K562 (cell line): ENCODE measurements around the gene ZC3H18. TPM values are rescaled to one million over a fixed set of nuclear protein-coding genes. Genes with fewer than 3 reads are reported as not detected.

ENCODE experiments used
- MYC ChIP-seq, 2 experiments: fragments of 250-450 bp in 1 of 2; sonication (Bioruptor Pico) in 1 of 2; IDR thresholded peaks; 2 replicates each; pipeline versions ENCODE4 v1.5.1 to v1.6.1; 2012 to 2021; ENCODE audit warnings: low read depth in 2 of 2, borderline replicate concordance in 1 of 2, improper control_type of control experiment in 1 of 2, low read length in 1 of 2, mild to moderate bottlenecking in 1 of 2, moderate library complexity in 1 of 2
- ZNF124 ChIP-seq: sonication (generic); formaldehyde crosslinking; IDR thresholded peaks from 2 replicates; pipeline ENCODE4 v1.8.1; 2022; ENCODE audit warnings: missing genetic modification reagents
- ZNF41 ChIP-seq: fragments of 250-450 bp; sonication (Bioruptor Pico); conservative IDR thresholded peaks from 2 replicates; pipeline ENCODE4 v1.4.0; 2020; ENCODE audit warnings: mild to moderate bottlenecking
- polyA plus RNA-seq, 8 experiments: library from polyadenylated mRNA; depleted of rRNA in 4 of 8; stranded (reverse) in 5 of 8; unstranded in 3 of 8; fragments of >200 nt; fragmentation: Nextera tagmentation in 2 of 8; fragmentation: Illumina TruSeq in 1 of 8; extraction: Ambion mirVana in 2 of 8; extraction: Trizol in 1 of 8; gene quantifications; 2 replicates each; pipeline versions ENCODE4 v1.2.1 to v1.2.3, GENCODE V29; 2011 to 2014; ENCODE audit warnings: inconsistent platforms in 1 of 8, missing spikeins in 1 of 8
- total RNA-seq, 7 experiments: library from RNA; depleted of rRNA in 6 of 7; stranded (reverse); fragments of >200 nt in 6 of 7; fragmentation: Illumina TruSeq in 2 of 7; extraction: Trizol in 2 of 7; gene quantifications; 2 replicates each; pipeline versions ENCODE4 v1.2.1 to v1.2.3, GENCODE V29; 2011 to 2021; ENCODE audit warnings: low replicate concordance in 1 of 7
- TF ChIP-seq, protein P1 (sequence below): sonication (generic); formaldehyde crosslinking; IDR thresholded peaks from 2 replicates; pipeline ENCODE4 v1.8.0; 2023; ENCODE audit warnings: mild to moderate bottlenecking, missing genetic modification reagents
- TF ChIP-seq, protein P2 (sequence below): sonication (generic); formaldehyde crosslinking; IDR thresholded peaks from 2 replicates; pipeline ENCODE4 v1.8.1; 2022; ENCODE audit warnings: missing genetic modification reagents
- TF ChIP-seq, protein P3 (sequence below): sonication (generic); formaldehyde crosslinking; IDR thresholded peaks from 2 replicates; pipeline ENCODE4 v1.4.0; 2020; ENCODE audit warnings: mild to moderate bottlenecking, missing genetic modification reagents

Gene ZC3H18
- total and polyA plus RNA-seq, 9 of the 15 experiments (the other 6 are each of a cell fraction or from before 2014, with no cell fraction given): 1.7 to 88.7 (median 26.9) TPM

DNA sequence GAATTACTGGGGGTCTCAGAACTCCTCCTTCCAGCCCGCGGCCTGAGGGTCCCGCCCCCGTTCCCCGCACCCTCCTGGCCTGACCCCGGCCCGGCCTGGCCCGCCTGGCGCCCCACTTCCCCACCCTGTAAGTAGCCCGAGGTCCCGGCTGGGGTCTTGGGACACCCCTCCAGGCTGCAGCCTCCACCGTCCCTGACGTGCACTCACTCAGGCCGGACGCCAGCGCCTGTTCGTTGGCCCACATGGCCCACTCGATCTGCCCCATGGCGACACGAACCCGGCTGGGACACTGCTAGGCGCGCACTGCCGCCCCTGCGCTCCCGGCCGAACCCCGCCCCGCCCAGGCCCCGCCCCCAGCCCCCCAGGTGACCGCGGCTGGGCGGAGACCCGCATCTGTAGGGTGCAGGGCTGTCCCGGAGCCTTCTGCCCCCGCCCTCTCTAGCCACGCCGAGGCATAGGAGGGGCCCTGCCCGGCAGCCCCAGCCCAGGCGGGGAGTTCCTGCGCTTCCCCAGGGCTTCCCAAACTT is 80.6 kb downstream of the ZC3H18 start, which contains the start of gene CYBA (continued):
- TF ChIP-seq, protein P1, sequence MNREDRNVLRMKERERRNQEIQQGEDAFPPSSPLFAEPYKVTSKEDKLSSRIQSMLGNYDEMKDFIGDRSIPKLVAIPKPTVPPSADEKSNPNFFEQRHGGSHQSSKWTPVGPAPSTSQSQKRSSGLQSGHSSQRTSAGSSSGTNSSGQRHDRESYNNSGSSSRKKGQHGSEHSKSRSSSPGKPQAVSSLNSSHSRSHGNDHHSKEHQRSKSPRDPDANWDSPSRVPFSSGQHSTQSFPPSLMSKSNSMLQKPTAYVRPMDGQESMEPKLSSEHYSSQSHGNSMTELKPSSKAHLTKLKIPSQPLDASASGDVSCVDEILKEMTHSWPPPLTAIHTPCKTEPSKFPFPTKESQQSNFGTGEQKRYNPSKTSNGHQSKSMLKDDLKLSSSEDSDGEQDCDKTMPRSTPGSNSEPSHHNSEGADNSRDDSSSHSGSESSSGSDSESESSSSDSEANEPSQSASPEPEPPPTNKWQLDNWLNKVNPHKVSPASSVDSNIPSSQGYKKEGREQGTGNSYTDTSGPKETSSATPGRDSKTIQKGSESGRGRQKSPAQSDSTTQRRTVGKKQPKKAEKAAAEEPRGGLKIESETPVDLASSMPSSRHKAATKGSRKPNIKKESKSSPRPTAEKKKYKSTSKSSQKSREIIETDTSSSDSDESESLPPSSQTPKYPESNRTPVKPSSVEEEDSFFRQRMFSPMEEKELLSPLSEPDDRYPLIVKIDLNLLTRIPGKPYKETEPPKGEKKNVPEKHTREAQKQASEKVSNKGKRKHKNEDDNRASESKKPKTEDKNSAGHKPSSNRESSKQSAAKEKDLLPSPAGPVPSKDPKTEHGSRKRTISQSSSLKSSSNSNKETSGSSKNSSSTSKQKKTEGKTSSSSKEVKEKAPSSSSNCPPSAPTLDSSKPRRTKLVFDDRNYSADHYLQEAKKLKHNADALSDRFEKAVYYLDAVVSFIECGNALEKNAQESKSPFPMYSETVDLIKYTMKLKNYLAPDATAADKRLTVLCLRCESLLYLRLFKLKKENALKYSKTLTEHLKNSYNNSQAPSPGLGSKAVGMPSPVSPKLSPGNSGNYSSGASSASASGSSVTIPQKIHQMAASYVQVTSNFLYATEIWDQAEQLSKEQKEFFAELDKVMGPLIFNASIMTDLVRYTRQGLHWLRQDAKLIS (CRISPR knock-in tag): peak; percentile 13; the same call in 1 of the 2 replicates
- TF ChIP-seq ZNF124 (0 out of 2 replicates have a peak, but pooled peaks have one; percentile 36), ZNF41 (CRISPR knock-in tag) (no peak), MYC (IDR thresholded peaks at IDR 0.05; ENCODE audit: low read depth, low read length) (peak; percentile 81; the same call in 1 of the 2 replicates), MYC (CRISPR knock-in tag; IDR thresholded peaks at IDR 0.05; ENCODE audit: borderline replicate concordance, low read depth) (0 out of 2 replicates have a peak, but pooled peaks have one; percentile 63)
- TF ChIP-seq, protein P2, sequence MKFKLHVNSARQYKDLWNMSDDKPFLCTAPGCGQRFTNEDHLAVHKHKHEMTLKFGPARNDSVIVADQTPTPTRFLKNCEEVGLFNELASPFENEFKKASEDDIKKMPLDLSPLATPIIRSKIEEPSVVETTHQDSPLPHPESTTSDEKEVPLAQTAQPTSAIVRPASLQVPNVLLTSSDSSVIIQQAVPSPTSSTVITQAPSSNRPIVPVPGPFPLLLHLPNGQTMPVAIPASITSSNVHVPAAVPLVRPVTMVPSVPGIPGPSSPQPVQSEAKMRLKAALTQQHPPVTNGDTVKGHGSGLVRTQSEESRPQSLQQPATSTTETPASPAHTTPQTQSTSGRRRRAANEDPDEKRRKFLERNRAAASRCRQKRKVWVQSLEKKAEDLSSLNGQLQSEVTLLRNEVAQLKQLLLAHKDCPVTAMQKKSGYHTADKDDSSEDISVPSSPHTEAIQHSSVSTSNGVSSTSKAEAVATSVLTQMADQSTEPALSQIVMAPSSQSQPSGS (CRISPR knock-in tag): no peak
- TF ChIP-seq, protein P3, sequence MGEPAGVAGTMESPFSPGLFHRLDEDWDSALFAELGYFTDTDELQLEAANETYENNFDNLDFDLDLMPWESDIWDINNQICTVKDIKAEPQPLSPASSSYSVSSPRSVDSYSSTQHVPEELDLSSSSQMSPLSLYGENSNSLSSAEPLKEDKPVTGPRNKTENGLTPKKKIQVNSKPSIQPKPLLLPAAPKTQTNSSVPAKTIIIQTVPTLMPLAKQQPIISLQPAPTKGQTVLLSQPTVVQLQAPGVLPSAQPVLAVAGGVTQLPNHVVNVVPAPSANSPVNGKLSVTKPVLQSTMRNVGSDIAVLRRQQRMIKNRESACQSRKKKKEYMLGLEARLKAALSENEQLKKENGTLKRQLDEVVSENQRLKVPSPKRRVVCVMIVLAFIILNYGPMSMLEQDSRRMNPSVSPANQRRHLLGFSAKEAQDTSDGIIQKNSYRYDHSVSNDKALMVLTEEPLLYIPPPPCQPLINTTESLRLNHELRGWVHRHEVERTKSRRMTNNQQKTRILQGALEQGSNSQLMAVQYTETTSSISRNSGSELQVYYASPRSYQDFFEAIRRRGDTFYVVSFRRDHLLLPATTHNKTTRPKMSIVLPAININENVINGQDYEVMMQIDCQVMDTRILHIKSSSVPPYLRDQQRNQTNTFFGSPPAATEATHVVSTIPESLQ (CRISPR knock-in tag): peak; percentile 56; the same call in 1 of the 2 replicates
